GM19397 (cell line): ENCODE results near the gene SRBD1.

Experiments used
- ATAC-seq: cut with Tn5 transposase; IDR thresholded peaks from one replicate; pipeline ENCODE4 v1.9.1; 2021; ENCODE audit warnings: mild to moderate bottlenecking, moderate library complexity; ENCODE audit not compliant: unreplicated experiment

The SRBD1 gene

DNA sequence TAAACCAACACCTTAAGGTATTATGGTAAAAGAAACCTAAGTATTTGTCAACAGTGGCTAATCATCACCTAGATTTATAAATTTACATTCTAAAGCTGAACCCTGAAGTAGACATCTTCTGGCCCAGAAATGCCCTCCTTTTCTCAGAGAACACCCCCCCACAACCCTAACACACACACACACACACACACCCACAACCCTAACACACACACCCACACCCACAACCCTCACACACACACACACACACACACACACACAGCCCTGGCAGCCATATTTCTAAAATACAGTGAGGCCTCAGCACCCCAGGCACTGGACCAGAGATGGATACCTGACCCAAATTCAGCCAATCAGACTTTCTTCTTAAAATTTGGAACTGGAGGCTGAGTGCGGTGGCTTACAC is 14.3 kb downstream of the SRBD1 start:
- ATAC-seq = no peak

DNA sequence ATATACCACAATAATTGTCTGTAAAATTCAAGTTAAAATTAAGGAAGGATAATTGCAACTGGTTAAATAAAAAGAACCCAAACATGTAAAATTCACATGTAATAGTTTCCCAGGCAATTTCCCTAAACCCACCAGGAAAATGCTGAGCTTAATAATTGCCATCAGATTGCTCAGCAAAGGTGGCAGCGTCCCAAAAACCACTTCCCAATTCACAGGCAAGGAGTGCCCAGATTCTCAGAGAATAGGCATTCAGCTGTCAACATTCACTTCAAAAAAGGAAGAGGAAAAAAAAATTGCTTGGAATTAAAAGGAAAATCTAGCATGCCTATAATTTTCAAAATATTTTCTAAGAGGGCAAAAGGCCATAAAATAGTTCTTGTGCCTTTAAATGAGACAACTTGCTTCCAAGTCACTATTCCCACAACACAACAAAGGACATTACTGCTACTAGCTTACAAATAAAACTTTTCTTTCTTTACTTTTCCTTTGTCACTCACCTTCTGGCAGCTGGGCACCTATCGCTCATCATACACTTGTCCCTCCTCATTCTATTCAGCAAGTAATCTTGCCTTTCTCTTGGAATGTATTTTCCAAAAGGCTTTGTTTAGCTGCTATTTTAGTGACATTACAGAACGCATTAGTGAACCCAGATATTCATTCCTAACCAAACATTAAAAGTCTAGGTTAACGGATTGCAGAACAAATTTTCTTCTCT is 15.2 kb downstream of the SRBD1 start:
- ATAC-seq = no peak

DNA sequence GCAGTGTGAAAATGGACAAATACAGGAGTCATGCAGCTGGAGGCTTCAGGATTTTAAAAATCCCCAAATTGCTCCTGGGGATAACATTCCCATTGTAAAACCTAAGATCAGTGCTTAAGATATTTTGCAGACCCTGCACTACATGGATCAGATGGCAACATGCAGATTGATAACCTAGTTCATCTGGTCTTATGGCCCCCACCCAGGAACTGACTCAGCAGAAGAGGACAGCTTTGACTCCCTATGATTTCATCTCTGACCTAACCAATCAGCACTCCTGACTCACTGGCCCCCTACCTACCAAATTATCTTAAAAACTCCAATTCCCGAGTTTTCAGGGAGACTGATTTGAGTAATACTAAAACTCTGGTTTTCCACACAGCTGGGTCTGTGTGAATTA is 20.0 kb downstream of the SRBD1 start:
- ATAC-seq = no peak

GRCh38 chr2:45588158-45588829 is 22.8 kb downstream of the SRBD1 start:
- no peak for ATAC-seq

DNA sequence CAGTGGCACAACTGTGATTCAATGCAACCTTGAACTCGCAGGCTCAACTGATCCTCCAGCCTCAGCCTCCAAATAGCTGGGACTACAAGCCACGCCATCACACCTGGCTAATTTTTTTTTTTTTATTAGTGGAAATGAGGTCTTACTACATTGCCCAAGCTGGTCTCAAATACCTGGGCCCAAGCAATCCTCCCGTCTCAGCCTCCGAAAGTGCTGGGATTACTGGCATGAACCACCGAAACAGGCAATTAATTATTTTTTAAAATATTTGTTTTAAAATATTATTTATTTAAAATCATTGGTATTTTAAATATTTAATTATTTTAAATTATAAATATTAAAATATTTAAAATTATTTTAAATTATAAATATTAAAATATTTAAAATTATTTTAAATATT is 24.5 kb downstream of the SRBD1 start:
- no peak for ATAC-seq

- no peak for ATAC-seq
Measured at GRCh38 chr2:45585267-45585861, 25.7 kb downstream of the SRBD1 start.

- ATAC-seq = no peak
Measured at GRCh38 chr2:45583977-45584376, 27.1 kb downstream of the SRBD1 start.

- ATAC-seq = no peak
Measured at GRCh38 chr2:45582522-45582921, 28.5 kb downstream of the SRBD1 start.

DNA sequence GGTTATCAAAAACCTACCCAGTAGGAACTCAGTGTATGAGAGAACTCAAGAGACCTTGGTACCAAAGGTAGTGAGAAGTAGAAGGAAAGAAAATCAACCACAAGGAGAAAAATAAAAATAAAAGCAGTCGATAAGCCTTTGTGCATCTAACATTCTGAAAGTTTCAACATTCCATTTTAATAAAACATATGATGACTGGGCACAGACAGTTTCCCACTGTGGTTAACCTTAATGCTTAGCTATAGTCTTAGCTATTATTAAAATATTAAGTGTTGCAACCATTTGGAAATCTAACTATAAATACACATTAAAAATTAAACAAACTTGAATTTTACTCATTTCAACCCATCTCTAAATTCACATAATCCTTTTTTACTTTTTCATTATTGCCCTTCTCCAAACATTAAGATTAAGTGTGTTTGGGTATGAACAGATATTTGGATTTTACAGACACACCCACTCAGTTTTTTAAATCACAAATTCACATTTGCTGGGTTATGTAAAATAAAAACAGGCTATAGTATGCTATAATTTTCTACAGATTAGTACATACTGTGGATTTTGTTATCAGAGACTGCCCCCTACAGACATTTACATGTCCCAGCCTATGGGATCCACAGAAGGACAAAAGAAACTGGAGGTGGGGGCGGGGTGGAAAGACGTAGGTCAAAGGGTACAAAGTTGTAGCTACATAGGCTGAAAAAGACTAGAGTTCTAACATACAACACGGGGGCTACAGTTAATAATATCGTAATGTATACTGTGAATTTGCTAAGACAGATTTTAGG is 32.8 kb downstream of the SRBD1 start:
- no peak for ATAC-seq

DNA sequence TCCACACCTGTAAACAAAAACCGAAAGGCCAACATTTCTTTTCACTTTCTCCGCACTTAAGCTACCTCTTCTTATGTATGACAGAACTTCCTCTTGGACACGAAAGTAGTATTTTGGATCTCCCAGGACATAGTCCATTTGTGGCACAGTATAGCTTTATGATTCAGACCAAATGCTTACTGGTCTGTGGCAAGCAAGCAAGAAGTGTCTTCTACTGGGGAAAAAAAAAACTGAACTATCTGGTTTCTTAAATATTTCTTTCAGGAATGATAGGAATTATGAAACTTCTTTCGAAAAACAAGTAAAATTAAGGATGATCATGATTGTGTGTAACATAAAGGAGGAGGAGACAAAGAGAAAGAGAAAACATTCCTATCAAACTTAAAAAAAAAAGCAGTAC is 33.6 kb downstream of the SRBD1 start:
- no peak for ATAC-seq

- no peak for ATAC-seq
Measured at GRCh38 chr2:45575881-45576280, 35.2 kb downstream of the SRBD1 start.

GRCh38 chr2:45572979-45573378 is 38.1 kb downstream of the SRBD1 start:
- no peak for ATAC-seq

- no peak for ATAC-seq
Measured at GRCh38 chr2:45571940-45572339, 39.1 kb downstream of the SRBD1 start.

DNA sequence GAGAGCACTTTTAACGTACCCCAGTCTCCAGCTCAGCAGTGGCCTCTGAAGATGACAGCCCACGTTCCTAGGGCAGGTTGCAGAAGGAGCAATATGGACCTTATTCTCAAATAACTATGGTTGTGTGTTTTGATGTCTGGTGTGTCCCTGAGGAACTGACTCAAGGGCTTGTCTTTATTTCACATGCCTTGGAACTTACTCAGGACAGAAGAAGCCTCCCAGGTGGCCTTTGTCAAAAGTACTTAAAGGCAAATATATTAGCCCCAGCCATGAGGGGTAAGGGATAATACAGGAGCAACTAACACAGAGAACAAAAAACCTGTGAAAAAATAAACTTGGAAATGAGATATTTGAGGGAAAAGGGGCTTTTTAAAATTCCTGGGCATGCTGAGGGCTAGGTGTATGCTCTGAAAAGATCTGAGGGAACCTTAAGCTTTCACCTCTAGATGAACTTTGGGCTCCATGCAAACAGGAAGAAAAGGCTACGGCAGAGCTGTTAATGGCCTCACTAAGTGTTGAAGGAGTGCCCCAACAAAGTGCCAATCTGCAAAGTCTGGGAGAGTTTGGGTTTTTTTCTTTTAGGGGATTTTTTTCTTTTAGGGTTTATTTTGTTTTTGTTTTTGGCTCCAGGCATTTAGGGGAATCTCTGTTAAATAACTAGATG is 40.3 kb downstream of the SRBD1 start:
- no peak for ATAC-seq

GRCh38 chr2:45568935-45569334 is 42.1 kb downstream of the SRBD1 start:
- no peak for ATAC-seq

GRCh38 chr2:45567974-45568789 is 42.9 kb downstream of the SRBD1 start:
- ATAC-seq = peak; percentile 90

DNA sequence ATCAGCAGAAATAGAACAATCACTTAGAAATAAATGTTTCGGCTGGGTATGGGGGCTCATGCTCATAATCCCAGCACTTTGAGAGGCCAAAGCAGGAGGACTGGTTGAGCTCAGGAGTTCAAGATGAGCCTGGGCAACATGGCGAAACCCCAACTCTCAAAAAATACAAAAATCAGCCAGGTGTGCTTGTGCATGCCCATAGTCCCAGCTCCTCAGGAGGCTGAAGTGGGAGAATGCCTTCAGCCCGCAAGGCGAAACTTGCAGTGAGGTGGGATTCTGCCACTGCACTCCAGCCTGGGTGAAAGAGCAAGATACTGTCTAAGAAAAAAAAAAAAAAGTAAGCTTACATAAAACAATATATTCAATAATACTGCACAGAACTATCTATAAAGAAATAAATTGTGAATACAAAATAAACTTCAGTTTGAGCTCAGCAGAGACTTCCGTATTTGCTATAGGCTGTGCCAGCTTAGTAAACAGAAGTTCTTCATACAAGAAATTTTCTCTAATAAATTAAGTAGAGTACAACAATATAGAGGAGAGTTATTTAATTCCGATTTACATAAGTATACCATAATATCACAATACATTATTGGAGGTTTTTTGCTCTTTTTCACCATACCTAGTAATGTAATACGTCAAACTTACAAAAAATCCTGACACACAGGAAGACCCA is 43.6 kb downstream of the SRBD1 start:
- ATAC-seq = peak; percentile 16

GRCh38 chr2:45559436-45559835 is 51.6 kb downstream of the SRBD1 start:
- no peak for ATAC-seq

DNA sequence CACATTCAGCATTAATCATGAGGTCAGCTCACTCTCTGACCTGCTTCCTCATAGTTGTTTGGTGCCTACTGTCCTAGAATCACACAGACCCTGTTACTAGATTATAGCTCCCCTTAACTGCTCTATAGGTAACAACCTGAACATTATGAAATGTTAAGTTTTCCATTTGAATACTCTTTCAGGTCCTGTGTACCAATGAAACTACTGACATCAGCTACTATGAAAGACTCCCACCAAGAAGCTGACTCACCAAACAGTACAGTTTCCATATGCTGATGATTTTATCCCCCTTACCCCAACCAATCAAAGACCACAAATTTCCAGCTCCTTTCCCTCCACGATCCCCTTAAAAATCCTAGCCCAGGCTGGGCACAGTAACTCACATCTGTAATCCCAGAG is 56.3 kb downstream of the SRBD1 start:
- no peak for ATAC-seq
